IPS-NIHi7 (cell line): ENCODE data around the gene UBXN7.
"Not testable (repeated sequence)": the region's sequence is repeated elsewhere in the genome, so short reads cannot be mapped to it uniquely, and the experiment has no call there.

Experiments used
- DNase-seq: peaks from one replicate; pipeline ENCODE4 v3.0.0; 2012; ENCODE audit warnings: mixed read lengths; ENCODE audit errors: extremely low spot score

UBXN7 gene

GRCh38 chr3:196356556-196356955, 75.7 kb downstream of the UBXN7 start:
- no peak for DNase-seq

- no peak for DNase-seq
Observed at GRCh38 chr3:196355668-196356067, 76.6 kb downstream of the UBXN7 start.

DNA sequence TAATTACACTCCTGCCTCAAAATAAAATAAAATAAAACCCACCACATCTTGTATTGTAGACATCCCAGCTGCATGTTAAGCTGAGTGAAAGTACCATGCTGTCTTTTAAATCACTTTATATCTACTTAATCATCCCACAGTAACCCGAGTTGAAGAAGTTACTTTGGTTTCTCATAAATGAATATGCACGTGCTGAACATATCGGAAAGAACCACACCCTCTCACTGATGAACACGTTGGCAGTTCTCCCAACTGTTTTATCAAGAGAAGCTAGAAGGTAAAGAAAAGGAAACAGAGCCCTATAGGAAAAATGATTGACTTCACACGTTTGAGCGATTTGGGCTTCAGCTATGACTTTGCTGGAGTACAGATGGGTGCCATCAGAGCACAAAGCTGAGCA, 78.1 kb downstream of the UBXN7 start:
- DNase-seq = no peak

GRCh38 chr3:196351541-196351940, 80.7 kb downstream of the UBXN7 start:
- no peak for DNase-seq

GRCh38 chr3:196350067-196350466, 82.2 kb downstream of the UBXN7 start:
- no peak for DNase-seq

- no peak for DNase-seq
Observed at GRCh38 chr3:196348698-196349097, 83.5 kb downstream of the UBXN7 start.

GRCh38 chr3:196344663-196345062, 87.6 kb downstream of the UBXN7 start:
- DNase-seq = no peak

DNA sequence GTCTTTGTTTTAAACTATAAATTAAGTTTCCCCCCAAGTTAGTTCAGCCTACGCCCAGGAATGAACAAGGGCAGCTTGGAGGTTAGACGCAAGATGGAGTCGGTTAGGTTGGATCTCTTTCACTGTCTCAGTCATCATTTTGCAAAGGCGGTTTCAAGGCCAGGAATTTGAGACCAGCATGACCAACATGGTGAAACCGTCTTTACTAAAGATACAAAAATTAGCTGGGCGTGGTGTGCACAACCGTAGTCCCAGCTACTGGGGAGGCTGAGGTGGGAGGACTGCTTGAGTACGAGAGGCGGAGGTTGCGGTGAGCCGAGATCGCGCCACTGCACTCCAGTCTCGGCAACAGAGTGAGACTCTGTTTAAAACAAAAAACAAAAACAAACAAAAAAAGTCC, 88.3 kb downstream of the UBXN7 start:
- DNase-seq = not testable (repeated sequence)

DNA sequence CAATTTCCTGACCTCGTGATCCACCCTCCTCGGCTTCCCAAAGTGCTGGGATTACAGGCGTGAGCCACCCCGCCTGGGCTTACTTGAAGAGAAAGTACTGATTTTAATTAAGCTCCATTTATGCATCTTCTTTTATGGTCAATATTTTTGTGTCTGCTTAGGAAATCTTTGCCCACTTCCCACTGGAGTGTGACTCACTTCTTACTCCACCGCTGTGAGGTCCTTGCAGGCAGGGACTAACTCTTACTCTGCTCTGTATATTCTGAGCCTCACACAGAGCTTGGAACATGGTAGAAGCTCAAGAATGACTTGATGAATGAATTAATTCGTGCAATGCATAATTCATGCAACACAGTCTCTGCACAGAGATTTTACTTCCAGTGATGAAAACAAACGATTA, 91.1 kb downstream of the UBXN7 start:
- no peak for DNase-seq

DNA sequence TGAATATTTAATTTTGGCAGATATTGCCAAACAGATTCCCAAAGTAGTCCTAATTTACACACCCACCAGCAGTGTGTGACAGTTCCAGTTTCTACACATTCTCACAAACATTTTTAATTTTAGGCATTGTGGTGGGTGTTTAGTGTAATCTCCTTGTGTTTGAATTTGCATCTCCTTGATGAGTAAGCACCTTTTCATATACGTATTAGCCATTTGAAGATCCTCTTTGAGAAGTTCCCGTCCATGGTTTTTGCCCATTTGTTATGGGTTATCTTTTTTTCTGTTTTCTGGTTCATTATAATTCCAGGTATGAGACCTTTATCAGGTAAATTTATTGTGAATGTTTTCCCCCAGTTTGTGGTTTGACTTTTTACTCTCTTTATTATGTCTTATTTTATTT, 91.8 kb downstream of the UBXN7 start:
- DNase-seq = no peak

DNA sequence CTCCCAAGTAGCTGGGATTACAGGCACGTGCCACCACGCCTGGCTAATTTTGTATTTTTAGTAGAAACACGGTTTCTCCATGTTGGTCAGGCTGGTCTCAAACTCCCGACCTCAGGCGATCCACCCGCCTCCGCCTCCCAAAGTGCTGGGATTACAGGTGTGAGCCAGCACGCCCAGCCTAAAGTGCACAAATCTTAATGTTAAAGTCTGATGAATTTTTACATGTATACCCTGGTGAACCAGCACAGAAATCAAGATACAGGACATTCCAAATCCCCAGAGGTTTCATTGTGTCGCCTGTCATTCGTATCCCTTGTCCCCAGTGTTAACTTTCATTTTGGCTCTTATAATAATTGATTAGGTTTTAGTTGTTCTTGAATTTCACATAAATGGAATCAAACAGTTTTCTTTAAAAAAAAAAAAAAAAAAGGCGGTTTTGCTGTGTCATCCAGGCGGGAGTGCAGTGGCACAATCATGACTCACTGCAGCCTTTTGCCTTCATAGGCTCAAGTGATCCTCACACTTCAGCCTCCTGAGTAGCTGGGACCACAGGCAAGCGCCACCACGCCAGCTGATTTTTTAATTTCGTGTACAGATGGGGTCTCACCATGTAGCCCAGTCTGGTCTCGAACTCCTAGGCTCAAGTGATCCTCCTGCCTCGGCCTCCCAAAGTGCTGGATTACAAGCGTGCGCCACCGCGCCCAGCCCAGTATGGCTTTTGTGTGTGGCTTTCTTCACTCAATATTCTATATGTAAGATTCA, 92.6 kb downstream of the UBXN7 start:
- no peak for DNase-seq

- DNase-seq = no peak
Observed at GRCh38 chr3:196339044-196339443, 93.2 kb downstream of the UBXN7 start.

DNA sequence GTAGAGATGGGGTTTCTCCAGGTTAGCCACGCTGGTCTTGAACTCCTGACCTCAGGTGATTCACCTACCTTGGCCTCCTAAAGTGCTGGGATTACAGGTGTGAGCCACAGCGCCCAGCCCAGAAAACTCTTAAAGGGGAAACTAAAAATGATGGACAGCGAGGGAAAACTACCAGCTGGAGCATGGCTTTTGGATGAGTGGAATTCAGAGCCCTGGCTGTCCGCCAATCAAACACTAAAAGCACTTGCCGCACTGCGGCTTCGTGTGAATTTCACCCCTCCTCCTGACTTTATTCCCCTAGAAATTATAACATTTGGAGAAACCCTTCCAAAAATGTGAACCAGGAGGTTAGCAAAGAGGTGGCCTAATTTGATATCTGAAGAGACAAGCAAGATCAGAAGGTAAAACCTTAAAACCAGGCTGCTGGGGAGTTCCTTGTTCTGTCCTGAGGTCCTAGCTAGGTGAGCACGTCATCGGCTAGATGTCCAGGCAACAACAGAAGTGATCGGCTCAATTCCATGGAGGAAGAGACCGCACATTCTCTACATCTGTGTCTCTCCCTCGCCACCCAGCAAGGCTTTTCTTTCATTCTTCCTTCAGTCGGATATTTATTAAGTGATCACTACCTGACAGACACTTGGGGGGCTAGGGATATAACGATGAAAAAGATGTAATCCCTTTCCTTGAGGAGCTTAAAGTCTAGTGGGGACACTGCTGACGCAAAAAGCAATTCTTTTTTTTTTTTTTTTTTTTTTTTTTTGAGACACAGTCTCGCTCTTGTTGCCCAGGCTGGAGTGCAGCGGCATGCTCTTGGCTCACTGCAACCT, 95.7 kb downstream of the UBXN7 start:
- DNase-seq = no peak

DNA sequence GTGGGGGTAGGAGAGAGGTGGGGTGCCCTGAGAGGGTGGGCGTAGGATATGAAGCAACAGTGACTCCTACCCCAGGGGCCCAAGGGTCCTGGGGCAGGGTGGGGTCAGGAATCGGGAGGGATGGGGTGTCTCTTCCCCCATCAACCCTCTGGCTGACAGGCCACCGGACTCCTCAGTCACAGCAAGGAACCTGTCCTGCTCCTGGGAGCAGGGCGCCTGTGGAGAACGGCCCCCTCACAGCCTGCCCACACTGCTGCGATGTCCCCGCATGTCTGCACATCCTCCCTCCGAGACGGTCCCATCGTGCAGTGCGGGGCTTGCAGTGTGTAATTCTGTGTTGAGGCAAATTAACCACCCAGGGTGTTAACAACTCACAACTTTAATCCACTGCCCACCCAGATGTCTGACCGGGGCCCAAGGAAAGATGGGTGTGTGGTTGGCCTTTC, 96.7 kb downstream of the UBXN7 start:
- DNase-seq = no peak

GRCh38 chr3:196334982-196335381, 97.2 kb downstream of the UBXN7 start:
- no peak for DNase-seq

DNA sequence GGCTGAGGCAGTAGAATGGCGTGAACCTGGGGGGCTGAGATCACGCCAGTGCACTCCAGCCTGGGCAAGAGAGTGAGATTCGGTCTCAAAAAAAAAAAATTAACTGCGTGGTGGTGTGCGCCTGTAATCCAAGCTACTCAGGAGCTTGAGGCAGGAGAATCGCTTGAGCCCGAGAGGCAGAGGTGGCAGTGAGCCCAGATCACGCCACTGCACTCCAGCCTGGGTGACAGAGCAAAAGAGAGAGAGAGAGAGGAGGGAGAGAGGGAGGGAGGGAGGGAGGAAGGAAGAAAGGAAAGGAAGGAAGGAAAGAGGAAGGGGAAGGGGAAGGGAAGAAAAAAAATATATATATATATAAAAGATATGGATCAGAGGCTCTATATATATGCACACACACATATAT, 100.1 kb downstream of the UBXN7 start:
- DNase-seq = no peak

DNA sequence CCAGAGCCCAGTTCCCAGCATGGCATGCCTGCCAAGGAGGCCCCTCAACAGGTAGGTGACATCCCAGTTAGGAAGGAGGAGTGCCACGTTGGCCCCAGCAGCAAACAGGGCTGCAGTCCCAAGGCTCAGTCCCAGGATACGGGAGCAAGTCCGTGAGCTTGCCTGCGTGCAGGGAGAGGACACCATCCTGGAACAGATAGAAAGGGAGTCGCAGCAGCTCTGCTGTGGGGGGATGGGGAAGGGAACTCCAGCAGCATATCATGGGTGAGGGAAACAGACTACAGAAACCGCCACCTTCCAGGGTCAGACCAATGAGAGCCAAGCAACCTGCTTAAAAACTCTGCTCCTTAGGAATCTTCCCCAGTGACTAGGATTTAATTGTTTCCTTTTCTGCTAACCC, 104.8 kb downstream of the UBXN7 start:
- no peak for DNase-seq

GRCh38 chr3:196326936-196327335, 105.3 kb downstream of the UBXN7 start:
- no peak for DNase-seq

GRCh38 chr3:196323691-196324090, 108.5 kb downstream of the UBXN7 start:
- DNase-seq = no peak

DNA sequence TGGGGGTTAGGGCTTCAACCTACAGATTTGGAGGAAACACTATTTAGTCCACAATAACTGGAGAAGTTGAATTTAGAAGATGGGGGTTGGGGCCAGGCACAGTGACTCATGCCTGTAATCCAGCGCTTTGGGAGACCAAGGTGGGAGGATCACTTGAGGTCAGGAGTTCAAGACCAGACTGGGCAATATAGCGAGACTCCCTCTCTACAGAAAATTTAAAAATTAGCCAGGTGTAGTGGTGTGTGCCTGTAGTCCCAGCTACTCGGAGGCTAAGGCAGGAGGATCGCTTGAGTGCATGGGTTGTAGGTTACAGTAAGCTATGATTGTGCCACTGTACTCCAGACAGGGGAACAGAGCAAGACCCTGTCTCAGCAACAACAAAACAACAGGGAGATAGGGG, 109.2 kb downstream of the UBXN7 start:
- no peak for DNase-seq

- no peak for DNase-seq
Observed at GRCh38 chr3:196321162-196321561, 111.1 kb downstream of the UBXN7 start.

DNA sequence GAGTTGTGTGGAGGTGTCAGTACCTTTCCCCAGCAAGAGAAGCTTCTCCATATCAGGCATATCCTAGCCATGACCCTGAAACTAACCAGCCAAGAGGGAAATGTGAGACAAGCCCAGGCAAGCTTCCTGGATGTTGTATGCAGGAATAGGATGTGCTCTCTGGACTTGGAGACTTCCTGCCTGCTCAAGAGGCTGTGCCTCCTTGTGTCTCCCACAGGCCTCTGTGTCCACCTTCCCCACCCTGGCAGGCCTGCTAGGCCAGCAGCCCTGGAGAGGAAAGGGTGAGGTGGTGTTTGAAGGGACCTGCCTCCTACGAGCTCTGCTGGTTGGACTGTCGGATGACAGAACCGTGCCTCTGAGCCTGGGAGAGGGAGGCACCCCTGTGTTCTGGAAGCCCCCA, 112.1 kb downstream of the UBXN7 start:
- no peak for DNase-seq
